Activated T-cell treated with anti-CD3 and anti-CD28 coated beads for 1 hour (primary cell): Measurements from ENCODE around the gene ROS1.
"Not testable (repeated sequence)": the region's sequence is repeated elsewhere in the genome, so short reads cannot be mapped to it uniquely, and the experiment has no call there.

Experiments used
- DNase-seq: peaks from one replicate; pipeline ENCODE4 v3.0.0-alpha.2; 2020; ENCODE audit warnings: low read depth

Gene ROS1

GRCh38 chr6:117425431-117426153 is at the start of gene ROS1:
Gene ROS1, minus strand, starts transcription at chr6:117425942. Its CDS starts 286 bp downstream, at chr6:117425656.
- no peak for DNase-seq

DNA sequence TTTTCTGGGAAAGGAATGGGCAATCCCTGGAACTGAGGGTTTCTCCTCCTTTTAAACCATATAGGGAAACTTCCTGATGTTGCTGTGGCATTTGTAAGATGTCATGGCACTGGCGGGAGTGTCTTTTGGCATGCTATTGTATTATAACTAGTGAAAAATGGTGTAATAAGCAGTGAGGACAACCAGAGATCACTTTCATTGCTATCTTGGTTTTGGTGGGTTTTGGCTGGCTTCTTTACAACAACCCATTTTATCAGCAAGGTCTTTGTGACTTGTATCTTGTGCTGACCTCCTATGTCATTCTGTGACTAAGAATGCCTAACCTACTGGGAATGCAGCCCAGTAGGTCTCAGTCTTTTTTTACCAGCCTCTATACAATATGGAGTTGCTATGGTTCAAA is 47.7 kb upstream of the ROS1 start:
- DNase-seq, result no peak

GRCh38 chr6:117472667-117473066 is 46.9 kb upstream of the ROS1 start:
- no peak for DNase-seq

DNA sequence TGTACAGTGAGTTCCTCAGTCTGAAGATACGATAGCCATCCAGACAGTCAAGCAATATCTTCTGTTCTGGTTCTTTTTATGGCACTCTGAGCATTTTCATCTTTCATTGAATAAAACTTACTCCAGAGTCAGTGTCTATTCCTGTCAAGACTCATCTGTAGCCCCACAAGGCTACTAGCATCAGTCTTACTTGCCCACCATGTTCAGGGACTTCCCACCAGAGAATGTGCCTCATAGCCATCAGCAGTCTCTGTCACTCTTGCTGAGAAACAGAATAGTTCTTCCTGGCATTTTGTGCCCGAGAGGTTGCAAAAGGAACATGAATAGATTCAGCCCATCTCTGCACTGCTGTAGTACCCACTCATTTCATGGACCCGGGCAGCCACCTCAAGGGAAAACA is 44.0 kb upstream of the ROS1 start:
- DNase-seq, result no peak

- no peak for DNase-seq
These were observed 43.6 kb upstream of the ROS1 start for GRCh38 chr6:117469356-117469755.

GRCh38 chr6:117468527-117468926 is 42.8 kb upstream of the ROS1 start:
- DNase-seq, result not testable (repeated sequence)

DNA sequence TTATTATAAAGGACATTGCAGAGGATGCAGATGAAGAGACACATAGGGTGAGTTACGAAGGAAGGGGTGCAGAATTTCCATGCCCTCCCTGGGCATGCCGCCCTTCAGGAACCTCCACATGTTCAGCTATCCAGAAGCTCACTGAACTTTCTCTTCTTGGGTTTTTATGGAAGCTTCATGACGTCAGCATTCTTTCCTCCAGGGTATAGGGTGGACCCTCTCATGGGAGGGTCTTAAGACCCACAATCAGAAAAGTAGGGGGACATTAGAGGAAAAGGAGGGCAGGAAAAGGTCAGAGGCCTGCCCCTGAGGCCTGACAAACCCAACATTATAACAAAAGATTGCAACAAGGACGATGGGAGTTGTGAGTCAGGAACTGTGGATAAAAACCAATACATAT is 42.1 kb upstream of the ROS1 start:
- no peak for DNase-seq

DNA sequence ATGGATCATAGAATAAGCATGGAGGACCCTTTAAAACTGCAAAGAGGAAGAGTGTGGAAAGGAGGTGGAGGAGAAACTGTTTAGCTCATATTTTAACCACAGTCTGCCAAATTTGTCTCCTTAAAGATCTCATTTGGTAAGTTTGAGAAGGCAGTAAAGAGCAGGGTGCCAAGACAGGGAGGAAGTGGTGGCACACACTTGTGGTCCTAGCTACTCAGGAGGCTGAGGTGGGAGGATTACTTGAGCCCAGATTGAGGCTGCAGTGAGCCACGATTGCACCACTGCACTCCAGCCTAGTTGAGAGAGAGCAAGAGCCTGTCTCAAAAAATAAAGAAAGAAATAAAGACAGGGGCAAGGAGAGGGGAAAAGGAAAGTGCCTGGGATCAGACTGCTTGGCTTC is 39.9 kb upstream of the ROS1 start:
- no peak for DNase-seq

GRCh38 chr6:117464700-117465099 is 39.0 kb upstream of the ROS1 start:
- DNase-seq, result no peak

DNA sequence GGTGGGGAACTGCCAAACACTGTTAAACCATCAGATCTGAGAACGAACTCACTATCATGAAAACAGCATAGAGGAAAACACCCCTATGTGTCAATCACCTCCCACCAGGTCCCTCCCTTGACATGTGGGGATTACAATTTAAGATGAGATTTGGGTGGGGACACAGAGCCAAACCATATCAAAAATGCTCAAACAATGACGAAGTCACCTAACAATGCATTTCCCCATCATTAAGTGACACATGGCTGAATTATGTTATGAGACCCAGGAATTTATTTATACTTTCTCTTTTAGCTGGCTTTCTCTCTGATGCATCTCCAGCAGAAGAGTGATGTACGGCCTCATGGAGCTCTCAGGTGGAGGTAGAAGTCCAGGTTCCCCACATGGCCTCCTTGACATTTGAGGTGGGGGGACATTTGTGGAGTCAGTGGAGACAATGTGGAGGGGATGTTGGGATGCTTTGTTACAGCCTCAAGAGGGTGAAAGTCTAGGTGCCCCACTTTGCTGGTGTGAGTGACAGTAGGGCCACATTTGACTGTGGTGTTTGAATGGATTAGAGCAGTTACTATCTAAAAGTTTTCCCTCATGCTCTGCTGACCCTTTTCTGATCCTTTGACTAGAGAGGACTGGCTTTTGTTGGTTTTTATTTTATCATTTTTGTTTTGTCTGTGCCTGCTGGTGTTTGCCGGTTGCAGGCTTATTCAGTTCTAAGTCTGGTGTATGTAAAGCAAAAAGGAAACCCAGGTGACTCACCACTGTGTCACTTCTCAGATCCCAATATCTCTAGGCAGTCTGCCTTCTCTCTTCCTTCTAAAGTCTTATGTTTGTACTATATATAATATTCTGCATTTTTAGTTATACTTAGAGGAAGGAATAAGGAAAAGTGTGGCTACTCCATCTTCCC is 38.3 kb upstream of the ROS1 start:
- DNase-seq, result no peak

DNA sequence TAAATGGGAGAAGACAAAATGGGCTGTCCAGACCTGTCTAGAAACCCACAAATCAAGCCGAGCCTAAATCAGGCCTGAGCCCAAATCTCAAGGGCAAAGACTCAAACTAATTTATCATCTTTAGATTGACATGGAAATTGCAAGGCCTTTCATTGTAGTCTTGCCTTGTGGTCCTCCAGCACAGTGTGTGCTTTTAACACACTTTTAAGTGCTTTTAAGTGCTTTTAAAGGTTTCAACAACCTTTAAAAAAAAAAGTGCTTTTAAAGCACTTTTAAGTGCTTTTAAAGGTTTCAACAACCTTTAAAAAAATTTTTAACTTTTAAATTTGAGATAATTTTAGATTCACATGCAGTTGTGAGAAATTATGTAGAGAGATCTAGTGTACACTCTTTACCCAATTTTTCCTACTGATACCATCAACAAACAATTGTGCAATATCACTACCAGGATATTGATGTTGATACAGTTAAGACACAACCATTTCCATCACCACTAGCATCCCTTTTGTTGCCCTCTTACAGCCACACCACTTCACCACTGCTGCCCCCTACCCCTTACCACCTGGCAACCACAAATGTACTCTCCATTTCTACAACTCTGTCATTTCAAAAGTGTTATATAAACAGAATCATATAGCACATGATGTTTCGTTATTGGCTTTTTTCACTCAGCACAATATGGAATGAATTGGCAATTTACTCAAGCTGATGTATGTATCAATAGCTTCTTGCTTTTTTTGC is 33.6 kb upstream of the ROS1 start:
- no peak for DNase-seq

DNA sequence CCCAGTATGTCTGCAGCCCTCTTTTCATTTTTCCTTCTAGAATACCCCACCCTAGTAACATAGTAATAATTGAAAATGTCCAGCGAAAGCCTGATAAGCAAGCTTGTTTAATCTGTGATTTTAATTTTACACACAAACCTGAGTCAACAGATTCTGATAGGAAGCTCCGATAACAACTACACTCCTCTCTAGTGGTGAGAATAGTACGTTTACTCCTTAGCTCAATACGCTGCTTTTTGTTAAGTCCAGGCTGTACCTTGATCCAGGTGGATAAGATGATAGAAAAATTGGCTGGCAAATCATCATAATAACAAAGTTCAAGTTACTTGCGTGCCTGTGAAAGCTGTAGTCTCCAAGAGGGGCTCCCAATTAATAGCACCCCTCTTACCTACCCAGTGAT is 31.3 kb upstream of the ROS1 start:
- no peak for DNase-seq

DNA sequence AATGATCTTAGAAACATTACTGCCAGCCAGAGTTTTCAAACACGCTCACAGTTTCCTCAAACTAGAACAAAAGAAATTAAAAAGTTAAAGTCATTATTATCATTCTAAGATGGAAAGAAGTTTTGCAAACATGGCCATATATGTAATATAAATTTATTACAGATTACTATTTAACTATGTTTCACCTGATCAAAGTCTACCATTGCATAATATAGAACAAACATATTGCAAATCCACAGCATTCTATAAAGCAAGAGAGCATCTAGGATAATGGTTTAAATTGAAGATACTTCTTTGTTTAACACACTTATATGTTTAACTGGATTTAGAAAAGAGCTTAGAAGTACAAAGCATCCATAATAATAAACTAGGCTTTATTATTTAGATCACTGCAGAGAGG is 30.5 kb upstream of the ROS1 start:
- no peak for DNase-seq

- no peak for DNase-seq
These were observed 25.9 kb upstream of the ROS1 start for GRCh38 chr6:117451671-117452070.

GRCh38 chr6:117449549-117450439 is 24.1 kb upstream of the ROS1 start:
- DNase-seq, result peak; percentile 39

DNA sequence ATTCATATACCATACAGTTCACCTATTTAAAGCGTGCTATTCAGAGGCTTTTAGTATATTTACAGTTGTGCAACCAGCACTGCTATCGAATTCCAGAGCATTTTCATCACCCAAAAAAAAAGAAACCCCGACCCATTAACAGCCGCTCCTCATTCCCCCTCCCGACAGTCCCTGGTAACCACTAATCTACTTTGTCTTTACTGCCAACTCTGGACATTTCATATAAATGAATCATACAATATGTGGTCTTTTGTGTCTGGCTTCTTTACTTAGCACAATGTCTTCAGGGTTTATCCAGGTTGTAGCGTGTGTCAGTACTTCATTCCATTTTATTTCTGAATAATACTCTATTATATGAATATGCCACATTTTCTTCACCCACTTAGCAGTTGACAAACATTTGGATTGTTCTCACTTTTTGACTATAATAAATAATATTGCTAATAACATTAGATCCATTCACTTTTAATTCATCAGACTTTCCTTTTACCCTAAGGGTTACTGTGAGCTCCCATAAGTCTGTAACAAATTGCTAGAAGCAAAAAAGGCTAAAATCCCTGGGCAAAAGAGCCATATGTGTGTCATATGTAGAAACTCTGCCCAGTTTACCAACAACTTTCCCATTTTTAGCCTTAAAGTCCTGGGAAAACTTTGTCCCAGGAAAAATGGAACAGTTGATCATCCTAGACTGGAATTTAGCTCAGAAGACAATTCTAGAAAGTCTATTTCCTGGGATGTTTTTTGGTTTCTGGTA is 23.2 kb upstream of the ROS1 start:
- DNase-seq, result no peak

DNA sequence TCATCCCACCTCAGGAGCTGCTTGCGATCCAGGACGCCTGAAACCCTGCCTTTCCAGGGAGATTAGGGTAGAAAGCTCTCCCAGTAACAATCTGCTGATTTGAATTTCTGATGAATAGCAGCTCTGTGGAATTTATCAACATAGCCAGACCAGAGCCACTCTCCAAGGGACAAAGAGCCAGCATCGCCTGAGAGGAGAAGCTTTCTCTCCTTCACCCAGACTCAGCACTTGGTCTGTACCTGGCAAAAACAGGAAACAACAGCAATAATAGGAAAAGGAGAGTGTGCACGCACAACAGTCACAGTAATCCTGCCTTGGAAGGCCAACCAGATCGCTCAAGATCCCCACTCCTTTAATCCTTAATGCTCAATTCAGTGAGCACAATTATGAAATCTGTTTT is 22.3 kb upstream of the ROS1 start:
- no peak for DNase-seq

GRCh38 chr6:117446861-117447260 is 21.1 kb upstream of the ROS1 start:
- no peak for DNase-seq

DNA sequence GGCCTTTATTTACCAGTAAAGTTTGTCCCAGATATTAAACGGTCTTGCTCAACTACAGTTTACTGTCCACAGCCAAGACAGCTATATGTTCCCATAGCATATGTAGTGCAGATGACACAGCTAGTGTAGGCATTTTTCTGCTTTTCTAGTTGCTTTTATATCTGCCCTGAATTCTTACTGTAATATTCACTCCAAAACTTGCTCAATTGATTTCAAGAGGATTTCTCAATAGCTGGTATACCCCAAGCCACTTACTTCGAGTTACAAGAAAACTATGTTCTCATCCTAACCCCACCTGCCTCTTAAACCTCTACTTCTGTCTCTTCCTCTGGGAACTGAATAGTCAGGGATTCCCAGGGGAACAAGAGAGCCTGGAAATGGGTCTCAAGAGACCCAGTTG is 18.9 kb upstream of the ROS1 start:
- DNase-seq, result no peak

GRCh38 chr6:117442313-117442712 is 16.6 kb upstream of the ROS1 start:
- DNase-seq, result not testable (repeated sequence)

DNA sequence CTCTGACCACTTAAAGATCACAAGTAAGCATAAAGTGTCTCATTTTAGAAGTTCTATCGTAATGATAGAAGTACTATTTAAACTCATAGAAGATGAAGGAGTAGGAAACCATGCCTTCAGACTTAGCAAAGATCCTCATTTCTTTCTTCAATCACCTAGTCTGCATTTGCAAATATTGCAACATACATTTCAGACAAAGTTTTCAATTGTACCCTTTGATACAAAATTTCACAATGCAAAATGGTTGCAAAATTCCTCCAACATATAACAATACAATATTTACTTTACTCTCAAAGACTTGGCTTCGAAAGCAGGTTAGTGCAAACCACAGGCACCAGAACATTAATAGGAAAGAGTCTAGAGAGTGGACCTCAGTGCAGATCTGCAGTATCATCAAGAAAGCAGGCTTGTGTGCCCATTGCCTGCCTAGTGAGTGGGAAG is 16.1 kb upstream of the ROS1 start:
- no peak for DNase-seq
